Naive thymus-derived CD4-positive, alpha-beta T cell (primary cell): Measurements from ENCODE around the gene ZGRF1. TPM values are rescaled to one million over a fixed set of nuclear protein-coding genes. Genes with fewer than 3 reads are reported as not detected.
"Not testable (repeated sequence)": the region's sequence is repeated elsewhere in the genome, so short reads cannot be mapped to it uniquely, and the experiment has no call there.

Experiments
- ATAC-seq: fragments of 150-1000 bp; cut with Tn5 transposase; 2 replicates; pipeline ENCODE4 v1.10.0; 2021; ENCODE audit warnings: mild to moderate bottlenecking, moderate library complexity
- CTCF ChIA-PET: fragments of 350-600 bp; sonication (Branson Sonifier 250); formaldehyde crosslinking; loops from one replicate; lab custom pipeline; 2021; ENCODE audit warnings: antibody characterized with exemption; lab: Charles Lee
- POLR2A ChIA-PET: fragments of 350-600 bp; sonication (Branson Sonifier 250); formaldehyde crosslinking; loops from one replicate; lab custom pipeline; 2021; ENCODE audit warnings: antibody characterized with exemption, inconsistent platforms; lab: Charles Lee
- DNase-seq, 9 donors: peaks; one replicate each; pipeline versions ENCODE4 v3.0.0 to v3.0.0-alpha.2; 2020 to 2022; ENCODE audit warnings: mixed read lengths in 1 of 9
- H3K27ac ChIP-seq: one replicate; pipeline ENCODE4 v1.7.0; 2013; ENCODE audit warnings: mild to moderate bottlenecking, low read depth, low read length, moderate library complexity
- H3K27me3 ChIP-seq, 2 donors: one replicate each; pipeline ENCODE4 v1.7.0; 2013; ENCODE audit warnings: low read length in 2 of 2, mild to moderate bottlenecking in 2 of 2, moderate library complexity in 2 of 2; ENCODE audit not compliant: control insufficient read depth in 2 of 2, insufficient read depth in 2 of 2
- H3K36me3 ChIP-seq, 3 experiments: 1 replicate in 2 of 3; 2 replicates in 1 of 3; pipeline ENCODE4 v1.7.0; 2013; ENCODE audit warnings: low read length in 3 of 3, mild to moderate bottlenecking in 3 of 3, moderate library complexity in 1 of 3; ENCODE audit not compliant: insufficient read depth in 3 of 3, control insufficient read depth in 2 of 3
- H3K4me1 ChIP-seq, 2 donors: one replicate each; pipeline ENCODE4 v1.7.0; 2013; ENCODE audit warnings: low read length in 2 of 2, mild to moderate bottlenecking in 2 of 2, moderate library complexity in 1 of 2; ENCODE audit not compliant: control insufficient read depth in 2 of 2, insufficient read depth in 2 of 2
- H3K4me3 ChIP-seq: 2 replicates; pipeline ENCODE4 v1.7.0; 2013; ENCODE audit warnings: mild to moderate bottlenecking, low read length
- H3K9me3 ChIP-seq, 3 experiments: 1 replicate in 2 of 3; 2 replicates in 1 of 3; pipeline ENCODE4 v1.7.0; 2013; ENCODE audit warnings: low read length in 3 of 3; ENCODE audit not compliant: control insufficient read depth in 2 of 3
- H3K27ac Mint-ChIP-seq, 9 donors: one replicate each; pipeline ENCODE4 v1.8.0; 2020 to 2022; ENCODE audit warnings: mixed read lengths in 9 of 9, mild to moderate bottlenecking in 8 of 9, moderate library complexity in 5 of 9, inconsistent platforms in 2 of 9
- H3K27me3 Mint-ChIP-seq, 5 donors: one replicate each; pipeline ENCODE4 v1.8.0; 2021 to 2022; ENCODE audit warnings: mixed read lengths in 5 of 5, mild to moderate bottlenecking in 1 of 5
- H3K36me3 Mint-ChIP-seq, 5 donors: one replicate each; pipeline ENCODE4 v1.8.0; 2020 to 2022; ENCODE audit warnings: mixed read lengths in 5 of 5, mild to moderate bottlenecking in 3 of 5, inconsistent platforms in 1 of 5
- H3K4me1 Mint-ChIP-seq, 7 donors: one replicate each; pipeline ENCODE4 v1.8.0; 2020 to 2022; ENCODE audit warnings: mixed read lengths in 7 of 7, mild to moderate bottlenecking in 3 of 7, inconsistent platforms in 1 of 7
- H3K4me3 Mint-ChIP-seq, 10 donors: one replicate each; pipeline ENCODE4 v1.8.0; 2020 to 2022; ENCODE audit warnings: mild to moderate bottlenecking in 10 of 10, mixed read lengths in 10 of 10, moderate library complexity in 6 of 10, inconsistent platforms in 2 of 10
- H3K9me3 Mint-ChIP-seq, 11 donors: one replicate each; pipeline ENCODE4 v1.8.0; 2020 to 2022; ENCODE audit warnings: mixed read lengths in 11 of 11, mild to moderate bottlenecking in 4 of 11, inconsistent platforms in 1 of 11, moderate library complexity in 1 of 11
- intact Hi-C, 2 donors: fragments of 100-400 bp; cut with micrococcal nuclease; formaldehyde crosslinking; loops; one replicate each; pipeline ENCODE4 v1.15.1; 2023
- microRNA-seq: library from miRNA; unstranded; fragments of <30 nt; microRNA quantifications from one replicate; pipeline ENCODE4 v1.2.0, GENCODE V29; 2022; ENCODE audit warnings: borderline microRNAs expressed
- polyA plus RNA-seq, 2 donors: library from polyadenylated mRNA; unstranded; fragments of 300-500 nt; fragmentation: Illumina TruSeq; gene quantifications; one replicate each; pipeline ENCODE4 v1.2.3, GENCODE V29; 2021
- total RNA-seq, 6 experiments: library from RNA in 5 of 6; stranded (reverse) in 5 of 6; gene quantifications; 1 replicate in 5 of 6; 2 replicates in 1 of 6; pipeline ENCODE4 v1.2.3 and lab custom pipeline; 2021 to 2026

The ZGRF1 gene
- total and polyA plus RNA-seq, 7 experiments from 2014 or later: 1.4 to 29.8 (median 10.3) TPM

GRCh38 chr4:112490808-112491207 is 145.9 kb downstream of the ZGRF1 start:
- intact Hi-C loops, H3K4me1 Mint-ChIP-seq, H3K4me1 ChIP-seq, H3K9me3 ChIP-seq, ATAC-seq, POLR2A ChIA-PET, H3K27me3 ChIP-seq, H3K4me3 Mint-ChIP-seq, H3K36me3 ChIP-seq, CTCF ChIA-PET, H3K4me3 ChIP-seq, H3K27ac ChIP-seq, DNase-seq, H3K27ac Mint-ChIP-seq: not testable (repeated sequence)
- peaks cover 0 to 13% (median 7%) of the 10 kb centered on the region in 5 donors for H3K36me3 Mint-ChIP-seq
- peaks cover 8 to 38% (median 13%) of the 10 kb centered on the region in 11 donors for H3K9me3 Mint-ChIP-seq
- peaks cover 12 to 44% (median 15%) of the 10 kb centered on the region in 5 donors for H3K27me3 Mint-ChIP-seq

Small RNA genes within 50 kb of the gene (microRNA-seq; reads per million reads assigned to microRNA genes)
- not detected for gene MIR302A
- gene MIR302B: not detected
- not detected for gene MIR302C
- gene MIR302D: not detected
- not detected for gene MIR367

Other genes with a start within 250 kb of the ZGRF1 start
- gene NEUROG2, start 120.7 kb downstream of the ZGRF1 start, total RNA-seq: under 1 TPM in 1 of 5 experiments, not detected in 4; 0.10 TPM
- gene NEUROG2, start 120.7 kb downstream of the ZGRF1 start, polyA plus RNA-seq: not detected
- 10 to 100 TPM; 28.6 to 48.2 (median 47.7) TPM for gene LARP7, start 234 bp upstream of the ZGRF1 start, total RNA-seq
- gene LARP7, start 234 bp upstream of the ZGRF1 start, polyA plus RNA-seq: 10 to 100 TPM; 32.6 to 40.6 TPM